GM21423 (cell line): ENCODE data around the gene PER2.

Source experiments
- ATAC-seq: cut with Tn5 transposase; IDR thresholded peaks from one replicate; pipeline ENCODE4 v1.9.1; 2021; ENCODE audit warnings: mild to moderate bottlenecking, moderate library complexity; ENCODE audit not compliant: unreplicated experiment

Gene PER2

GRCh38 chr2:238269741-238270140, 18.7 kb downstream of the PER2 start:
- no peak for ATAC-seq

GRCh38 chr2:238267884-238268680, 20.3 kb downstream of the PER2 start:
- no peak for ATAC-seq

- no peak for ATAC-seq
Observed at GRCh38 chr2:238267341-238267710, 21.1 kb downstream of the PER2 start.

GRCh38 chr2:238265605-238266004, 22.8 kb downstream of the PER2 start:
- no peak for ATAC-seq

GRCh38 chr2:238264072-238264460, 24.3 kb downstream of the PER2 start:
- ATAC-seq = no peak

GRCh38 chr2:238263204-238264071, 25.0 kb downstream of the PER2 start:
- no peak for ATAC-seq

- no peak for ATAC-seq
Observed at GRCh38 chr2:238262496-238263122, 25.8 kb downstream of the PER2 start.

- no peak for ATAC-seq
Observed at GRCh38 chr2:238261718-238262375, 26.6 kb downstream of the PER2 start.

GRCh38 chr2:238260883-238261282, 27.5 kb downstream of the PER2 start:
- no peak for ATAC-seq

- no peak for ATAC-seq
Observed at GRCh38 chr2:238259061-238260020, 29.1 kb downstream of the PER2 start.

- ATAC-seq = no peak
Observed at GRCh38 chr2:238257786-238258700, 30.4 kb downstream of the PER2 start.

- no peak for ATAC-seq
Observed at GRCh38 chr2:238256594-238257104, 31.8 kb downstream of the PER2 start.

- ATAC-seq = no peak
Observed at GRCh38 chr2:238256111-238256510, 32.3 kb downstream of the PER2 start.

- ATAC-seq = no peak
Observed at GRCh38 chr2:238255636-238256035, 32.8 kb downstream of the PER2 start.

- no peak for ATAC-seq
Observed at GRCh38 chr2:238255151-238255551, 33.3 kb downstream of the PER2 start.

GRCh38 chr2:238254095-238254723, 34.2 kb downstream of the PER2 start:
- ATAC-seq = no peak

- ATAC-seq = no peak
Observed at GRCh38 chr2:238252766-238253630, 35.4 kb downstream of the PER2 start.
